HCT116 (cell line): Measurements from ENCODE around the gene NSG1.

ENCODE experiments used
- CEBPB ChIP-seq: IDR thresholded peaks from 2 replicates; pipeline ENCODE4 v1.6.1; 2012; ENCODE audit warnings: low read depth
- CTCF ChIP-seq, 3 experiments: fragments of 200-600 bp in 1 of 3; sonication (generic) in 1 of 3; IDR thresholded peaks in 2 of 3; conservative IDR thresholded peaks in 1 of 3; 2 replicates each; pipeline ENCODE4 v1.5.1; 2012 to 2017; ENCODE audit warnings: low read depth in 2 of 3, low read length in 2 of 3, antibody characterized with exemption in 1 of 3, borderline replicate concordance in 1 of 3, control low read depth in 1 of 3, mild to moderate bottlenecking in 1 of 3, mixed read lengths in 1 of 3, mixed run types in 1 of 3, moderate library complexity in 1 of 3; ENCODE audit not compliant: insufficient read depth in 1 of 3
- ELF1 ChIP-seq: IDR thresholded peaks from 2 replicates; pipeline ENCODE4 v1.6.1; 2012; ENCODE audit warnings: low read depth, borderline replicate concordance
- EZH2 ChIP-seq: fragments of 200-600 bp; sonication (generic); IDR thresholded peaks from 2 replicates; pipeline ENCODE4 v1.6.1; 2017; ENCODE audit warnings: antibody characterized with exemption, mixed run types
- MAX ChIP-seq: IDR thresholded peaks from 2 replicates; pipeline ENCODE4 v1.6.1; 2012
- POLR2A ChIP-seq: IDR thresholded peaks from 2 replicates; pipeline ENCODE4 v1.7.0; 2011; ENCODE audit warnings: borderline replicate concordance; ENCODE audit not compliant: insufficient read depth, insufficient read length; ENCODE audit errors: extremely low read depth
- POLR2AphosphoS5 ChIP-seq: IDR thresholded peaks from 2 replicates; pipeline ENCODE4 v1.6.1; 2011; ENCODE audit warnings: mild to moderate bottlenecking, low read depth, low read length, moderate library complexity
- RAD21 ChIP-seq: IDR thresholded peaks from 2 replicates; pipeline ENCODE4 v1.6.1; 2012; ENCODE audit warnings: low read depth, mild to moderate bottlenecking
- SIN3A ChIP-seq: IDR thresholded peaks from 2 replicates; pipeline ENCODE4 v1.6.1; 2012; ENCODE audit warnings: low read depth
- SRF ChIP-seq: IDR thresholded peaks from 2 replicates; pipeline ENCODE4 v1.6.1; 2012; ENCODE audit warnings: low read depth
- TCF7L2 ChIP-seq: IDR thresholded peaks from 2 replicates; pipeline ENCODE4 v1.7.0; 2011; ENCODE audit warnings: borderline replicate concordance, inconsistent platforms; ENCODE audit not compliant: insufficient read depth, insufficient read length; ENCODE audit errors: extremely low read depth
- TF ChIP-seq, protein P1 (sequence below): IDR thresholded peaks from 2 replicates; pipeline ENCODE4 v1.6.1; 2012
- TF ChIP-seq, protein P2 (sequence below): IDR thresholded peaks from 2 replicates; pipeline ENCODE4 v1.6.1; 2012; ENCODE audit warnings: low read depth

GRCh38 chr4:4355302-4355701 lies 31.6 kb upstream of the NSG1 start:
- TF ChIP-seq CEBPB, result no peak
- TF ChIP-seq, protein P1, sequence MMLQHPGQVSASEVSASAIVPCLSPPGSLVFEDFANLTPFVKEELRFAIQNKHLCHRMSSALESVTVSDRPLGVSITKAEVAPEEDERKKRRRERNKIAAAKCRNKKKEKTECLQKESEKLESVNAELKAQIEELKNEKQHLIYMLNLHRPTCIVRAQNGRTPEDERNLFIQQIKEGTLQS, result no peak
- no peak for TF ChIP-seq CTCF (IDR thresholded peaks at IDR 0.05 in 2 of 3, conservative IDR thresholded peaks at IDR 0.05 in 1 of 3; ENCODE audit: borderline replicate concordance in 1 of 3, insufficient read depth in 1 of 3, low read depth in 2 of 3, low read length in 2 of 3)
- TF ChIP-seq POLR2A, result no peak
- TF ChIP-seq EZH2, result no peak
- TF ChIP-seq, protein P2, sequence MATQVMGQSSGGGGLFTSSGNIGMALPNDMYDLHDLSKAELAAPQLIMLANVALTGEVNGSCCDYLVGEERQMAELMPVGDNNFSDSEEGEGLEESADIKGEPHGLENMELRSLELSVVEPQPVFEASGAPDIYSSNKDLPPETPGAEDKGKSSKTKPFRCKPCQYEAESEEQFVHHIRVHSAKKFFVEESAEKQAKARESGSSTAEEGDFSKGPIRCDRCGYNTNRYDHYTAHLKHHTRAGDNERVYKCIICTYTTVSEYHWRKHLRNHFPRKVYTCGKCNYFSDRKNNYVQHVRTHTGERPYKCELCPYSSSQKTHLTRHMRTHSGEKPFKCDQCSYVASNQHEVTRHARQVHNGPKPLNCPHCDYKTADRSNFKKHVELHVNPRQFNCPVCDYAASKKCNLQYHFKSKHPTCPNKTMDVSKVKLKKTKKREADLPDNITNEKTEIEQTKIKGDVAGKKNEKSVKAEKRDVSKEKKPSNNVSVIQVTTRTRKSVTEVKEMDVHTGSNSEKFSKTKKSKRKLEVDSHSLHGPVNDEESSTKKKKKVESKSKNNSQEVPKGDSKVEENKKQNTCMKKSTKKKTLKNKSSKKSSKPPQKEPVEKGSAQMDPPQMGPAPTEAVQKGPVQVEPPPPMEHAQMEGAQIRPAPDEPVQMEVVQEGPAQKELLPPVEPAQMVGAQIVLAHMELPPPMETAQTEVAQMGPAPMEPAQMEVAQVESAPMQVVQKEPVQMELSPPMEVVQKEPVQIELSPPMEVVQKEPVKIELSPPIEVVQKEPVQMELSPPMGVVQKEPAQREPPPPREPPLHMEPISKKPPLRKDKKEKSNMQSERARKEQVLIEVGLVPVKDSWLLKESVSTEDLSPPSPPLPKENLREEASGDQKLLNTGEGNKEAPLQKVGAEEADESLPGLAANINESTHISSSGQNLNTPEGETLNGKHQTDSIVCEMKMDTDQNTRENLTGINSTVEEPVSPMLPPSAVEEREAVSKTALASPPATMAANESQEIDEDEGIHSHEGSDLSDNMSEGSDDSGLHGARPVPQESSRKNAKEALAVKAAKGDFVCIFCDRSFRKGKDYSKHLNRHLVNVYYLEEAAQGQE, result no peak
- no peak for TF ChIP-seq POLR2AphosphoS5
- no peak for TF ChIP-seq SRF
- TF ChIP-seq MAX, result no peak
- TF ChIP-seq RAD21, result no peak
- TF ChIP-seq ELF1, result no peak
- TF ChIP-seq TCF7L2, result no peak
- TF ChIP-seq SIN3A, result no peak
